Small intestine (tissue), 16 donors: Measurements from ENCODE around the gene SPACA5B. TPM values are rescaled to one million over a fixed set of nuclear protein-coding genes. Genes with fewer than 3 reads are reported as not detected.
A peak's percentile ranks its signal among the peaks of the same experiment; 100 is the strongest.
"Not testable (repeated sequence)": the region's sequence is repeated elsewhere in the genome, so short reads cannot be mapped to it uniquely, and the experiment has no call there.

Source experiments
- DNase-seq, 2 donors: peaks; one replicate each; pipeline versions ENCODE4 v3.0.0 to v3.0.0-alpha.2; 2013
- FAIRE-seq: peaks from 2 replicates; lab custom pipeline; 2012; peaks lifted over from hg19 to GRCh38; lab: Jason Lieb, UNC
- H3K27ac ChIP-seq, 3 donors: one replicate each; pipeline ENCODE4 v1.5.1; 2013; ENCODE audit warnings: low read length in 2 of 3, mild to moderate bottlenecking in 2 of 3, control low read depth in 1 of 3, inconsistent platforms in 1 of 3, low read depth in 1 of 3, moderate library complexity in 1 of 3
- H3K27me3 ChIP-seq, 3 donors: one replicate each; pipeline ENCODE4 v1.6.1; 2013; ENCODE audit warnings: low read length in 3 of 3, inconsistent platforms in 1 of 3; ENCODE audit not compliant: control insufficient read depth in 3 of 3, insufficient read depth in 3 of 3
- H3K36me3 ChIP-seq, 3 donors: one replicate each; pipeline ENCODE4 v1.6.1; 2013; ENCODE audit warnings: low read length in 3 of 3, inconsistent platforms in 1 of 3, low read depth in 1 of 3, mild to moderate bottlenecking in 1 of 3, moderate library complexity in 1 of 3; ENCODE audit not compliant: control insufficient read depth in 3 of 3, insufficient read depth in 2 of 3
- H3K4me1 ChIP-seq, 3 donors: one replicate each; pipeline ENCODE4 v1.6.1; 2013; ENCODE audit warnings: low read length in 2 of 3, inconsistent platforms in 1 of 3, low read depth in 1 of 3, mild to moderate bottlenecking in 1 of 3, moderate library complexity in 1 of 3; ENCODE audit not compliant: control insufficient read depth in 3 of 3, insufficient read depth in 2 of 3
- H3K4me3 ChIP-seq, 3 donors: one replicate each; pipeline ENCODE4 v1.5.1; 2013; ENCODE audit warnings: low read length in 3 of 3, control low read depth in 1 of 3, inconsistent platforms in 1 of 3, low read depth in 1 of 3, mild to moderate bottlenecking in 1 of 3, moderate library complexity in 1 of 3
- H3K9me3 ChIP-seq, 2 donors: one replicate each; pipeline ENCODE4 v1.6.1; 2013; ENCODE audit warnings: low read depth in 1 of 2, low read length in 1 of 2; ENCODE audit not compliant: control insufficient read depth in 2 of 2, insufficient read depth in 1 of 2
- WGBS, 3 donors: extraction: QIAGEN DNeasy Blood & Tissue Kit; methylation state at CpG; one replicate each; pipeline ENCODE4 v1.1.7; 2013; 5-methylcytosine and 5-hydroxymethylcytosine counted together
- long read RNA-seq, 10 donors: transcript quantifications; one replicate each; lab custom pipeline, GENCODE V29; 2026
- polyA plus RNA-seq, 4 donors: library from polyadenylated mRNA; stranded (reverse) in 3 of 4; unstranded in 1 of 4; fragments of 200-250 nt in 3 of 4; fragments of 120-200 nt in 1 of 4; gene quantifications; one replicate each; pipeline versions ENCODE4 v1.2.1 to v1.2.3, GENCODE V29; 2013
- donor health status: healthy with polysubstance abuse.
- donor health status: control.
- donor health status: control.
- donor health status: Bipolar disorder and iron deficiency.
- donor health status: healthy.

SPACA5B gene
- polyA plus RNA-seq, result not detected
- long read RNA-seq, donor 1, result 0 reads
- long read RNA-seq, donor 2, result 0 reads
- long read RNA-seq, donor 3, result 0 reads
- long read RNA-seq, donor 4, result 0 reads
- long read RNA-seq, donor 5, result 0 reads
- long read RNA-seq, donor 6, result 0 reads
- long read RNA-seq, donor 7, result 0 reads
- long read RNA-seq, donor 8, result 0 reads
- long read RNA-seq, donor 9, result 0 reads
- long read RNA-seq, donor 10, result 0 reads

- not testable (repeated sequence) for H3K9me3 ChIP-seq, H3K27ac ChIP-seq, H3K4me1 ChIP-seq, DNase-seq, FAIRE-seq, H3K4me3 ChIP-seq, H3K27me3 ChIP-seq, H3K36me3 ChIP-seq
- no CpG with 5 or more reads among the region's 4 CpGs for WGBS, 3 donors
Measured at GRCh38 chrX:48130326-48130725, at the start of gene SPACA5B. TSS of gene SPACA5B (plus strand) at chrX:48130626. CDS start at chrX:48130688, 62 bp downstream.

GRCh38 chrX:48083212-48083611 lies 47.2 kb upstream of the SPACA5B start:
- FAIRE-seq, result no peak
- no peaks in the 10 kb centered on the region for H3K36me3 ChIP-seq
- no peaks in the 10 kb centered on the region for H3K4me1 ChIP-seq
- H3K9me3 ChIP-seq, result no peaks in the 10 kb centered on the region
- no peaks in the 10 kb centered on the region for H3K27me3 ChIP-seq
- peak; percentile 43 to 55 for DNase-seq
- 4 to 11% (median 10%) methylated on average over 9 of the region's 9 CpGs for WGBS, 3 donors
- no peak overlapping the region for H3K27ac ChIP-seq
- H3K4me3 ChIP-seq, result no peak overlapping the region

- Histone ChIP-seq H3K27ac (no peak overlapping the region), H3K4me1 (no peaks in the 10 kb centered on the region), H3K36me3 (no peaks in the 10 kb centered on the region), H3K4me3 (no peak overlapping the region), H3K27me3 (no peaks in the 10 kb centered on the region), H3K9me3 (no peaks in the 10 kb centered on the region)
- DNase-seq, result no peak
- WGBS, 3 donors, result 84 to 90% (median 89%) methylated on average over 5 of the region's 5 CpGs
- FAIRE-seq, result no peak
Measured at GRCh38 chrX:48083706-48084105, 46.7 kb upstream of the SPACA5B start.

GRCh38 chrX:48086082-48086481 lies 44.3 kb upstream of the SPACA5B start:
- no peak for FAIRE-seq
- no peaks in the 10 kb centered on the region for H3K9me3 ChIP-seq
- no peaks in the 10 kb centered on the region for H3K36me3 ChIP-seq
- H3K27me3 ChIP-seq, result no peaks in the 10 kb centered on the region
- H3K4me3 ChIP-seq, result no peak overlapping the region
- H3K27ac ChIP-seq, result peak overlapping the region in 1 of 3 donors; percentile 57
- DNase-seq, result peak; percentile 5 to 33
- no peaks in the 10 kb centered on the region for H3K4me1 ChIP-seq

GRCh38 chrX:48090123-48090522 lies 40.3 kb upstream of the SPACA5B start:
- Histone ChIP-seq H3K9me3 (no peaks in the 10 kb centered on the region), H3K4me1 (no peaks in the 10 kb centered on the region), H3K27ac (no peak overlapping the region), H3K4me3 (no peak overlapping the region), H3K27me3 (no peaks in the 10 kb centered on the region), H3K36me3 (no peaks in the 10 kb centered on the region)
- FAIRE-seq (no peak), DNase-seq (peak in 1 of 2 donors; percentile 22)
- 49 to 56% (median 55%) methylated on average over 5 of the region's 5 CpGs for WGBS, 3 donors

GRCh38 chrX:48092558-48092957 lies 37.9 kb upstream of the SPACA5B start:
- H3K36me3 ChIP-seq, H3K27me3 ChIP-seq, H3K4me1 ChIP-seq, H3K4me3 ChIP-seq, H3K9me3 ChIP-seq, DNase-seq, H3K27ac ChIP-seq, FAIRE-seq: not testable (repeated sequence)
- WGBS, 3 donors, result 44 to 76% methylated on average over 3 of the region's 3 CpGs; no CpG with 5 or more reads in 1 of the 3 donors

GRCh38 chrX:48101443-48101842 lies 29.0 kb upstream of the SPACA5B start:
- Histone ChIP-seq H3K27ac (peak overlapping the region in 1 of 3 donors; percentile 22), H3K27me3 (no peaks in the 10 kb centered on the region), H3K36me3 (no peaks in the 10 kb centered on the region), H3K4me1 (no peaks in the 10 kb centered on the region), H3K4me3 (no peak overlapping the region), H3K9me3 (no peaks in the 10 kb centered on the region)
- DNase-seq, result peak; percentile 50 to 55
- WGBS, 3 donors, result 62 to 69% (median 65%) methylated on average over 3 of the region's 3 CpGs
- FAIRE-seq, result no peak

- no peak for DNase-seq
- 87 to 91% (median 90%) methylated on average over 6 of the region's 6 CpGs for WGBS, 3 donors
- H3K36me3 ChIP-seq, result no peaks in the 10 kb centered on the region
- H3K27me3 ChIP-seq, result no peaks in the 10 kb centered on the region
- no peaks in the 10 kb centered on the region for H3K4me1 ChIP-seq
- H3K27ac ChIP-seq, result no peak overlapping the region
- H3K4me3 ChIP-seq, result no peak overlapping the region
- no peak for FAIRE-seq
- no peaks in the 10 kb centered on the region for H3K9me3 ChIP-seq
Measured at GRCh38 chrX:48102874-48103374, 27.5 kb upstream of the SPACA5B start.

GRCh38 chrX:48107717-48108116 lies 22.7 kb upstream of the SPACA5B start:
- 68 to 89% (median 78%) methylated on average over 6 of the region's 6 CpGs for WGBS, 3 donors
- H3K27me3 ChIP-seq, result no peaks in the 10 kb centered on the region
- no peak for FAIRE-seq

More at GRCh38 chrX:48107717-48108116, 22.7 kb upstream of the SPACA5B start:
- H3K4me3 ChIP-seq, result no peak overlapping the region
- DNase-seq, result no peak
- no peaks in the 10 kb centered on the region for H3K36me3 ChIP-seq
- no peaks in the 10 kb centered on the region for H3K4me1 ChIP-seq
- no peak overlapping the region for H3K27ac ChIP-seq
- no peaks in the 10 kb centered on the region for H3K9me3 ChIP-seq
